SK-N-SH (cell line): ENCODE results near the gene VPS18. TPM values are rescaled to one million over a fixed set of nuclear protein-coding genes. Genes with fewer than 3 reads are reported as not detected.

ENCODE experiments used
- CTCF ChIA-PET: fragments of 300-600, 350-600 bp; formaldehyde crosslinking; extraction: SDS; loops from one replicate; lab custom pipeline; 2021; lab: Yijun Ruan, JAX
- POLR2A ChIA-PET: fragments of 350-600 bp; sonication (Branson Sonifier 250); formaldehyde crosslinking; extraction: SDS; loops from one replicate; lab custom pipeline; 2020; ENCODE audit warnings: antibody characterized with exemption, inconsistent platforms; lab: Yijun Ruan, JAX
- DNase-seq: peaks from one replicate; pipeline ENCODE4 v3.0.0; 2012
- H2AFZ ChIP-seq: fragments of 200-600 bp; sonication (generic); 2 replicates; pipeline ENCODE4 v1.8.1; 2016; ENCODE audit warnings: antibody characterized with exemption, mild to moderate bottlenecking, low read depth
- H3F3A ChIP-seq: fragments of 200-600 bp; sonication (generic); replicated peaks from 2 replicates; pipeline ENCODE3; 2016; ENCODE audit warnings: antibody characterized with exemption, mild to moderate bottlenecking; ENCODE audit not compliant: insufficient read depth
- H3K27ac ChIP-seq, 2 experiments: fragments of 200-500 bp in 1 of 2; fragments of 200-600 bp in 1 of 2; sonication (Bioruptor generic) in 1 of 2; sonication (generic), shearing (Covaris generic) in 1 of 2; 2 replicates each; pipeline versions ENCODE4 v1.5.1 to v1.6.1; 2014 to 2016; ENCODE audit warnings: low read depth in 2 of 2, inconsistent platforms in 1 of 2, low read length in 1 of 2, mild to moderate bottlenecking in 1 of 2, mixed read lengths in 1 of 2
- H3K27me3 ChIP-seq: fragments of 200-600 bp; sonication (generic), shearing (Covaris generic); 2 replicates; pipeline ENCODE4 v1.6.1; 2016; ENCODE audit warnings: mixed run types; ENCODE audit not compliant: insufficient read depth
- H3K36me3 ChIP-seq, 2 experiments: fragments of 200-500 bp in 1 of 2; fragments of 200-600 bp in 1 of 2; sonication (Bioruptor generic) in 1 of 2; sonication (generic) in 1 of 2; replicated peaks in 1 of 2; 2 replicates each; pipeline versions ENCODE3 to v1.5.1; 2014 to 2016; ENCODE audit warnings: low read length in 1 of 2, mild to moderate bottlenecking in 1 of 2; ENCODE audit not compliant: insufficient read depth in 2 of 2, control insufficient read depth in 1 of 2
- H3K4me1 ChIP-seq, 2 experiments: fragments of 200-500 bp in 1 of 2; fragments of 200-600 bp in 1 of 2; sonication (Bioruptor generic) in 1 of 2; sonication (generic), shearing (Covaris generic) in 1 of 2; 2 replicates each; pipeline versions ENCODE4 v1.5.1 to v1.6.1; 2014 to 2016; ENCODE audit warnings: low read depth in 1 of 2, low read length in 1 of 2, mixed run types in 1 of 2; ENCODE audit not compliant: insufficient read depth in 2 of 2, control insufficient read depth in 1 of 2
- H3K4me2 ChIP-seq: fragments of 200-600 bp; sonication (generic), shearing (Covaris generic); 2 replicates; pipeline ENCODE4 v1.6.1; 2017; ENCODE audit warnings: mixed run types
- H3K4me3 ChIP-seq, 2 experiments: fragments of 200-500 bp in 1 of 2; fragments of 200-600 bp in 1 of 2; sonication (Bioruptor generic) in 1 of 2; sonication (generic), shearing (Covaris generic) in 1 of 2; 2 replicates each; pipeline versions ENCODE4 v1.5.1 to v1.8.1; 2014 to 2016; ENCODE audit warnings: low read depth in 2 of 2, inconsistent platforms in 1 of 2, low read length in 1 of 2, mild to moderate bottlenecking in 1 of 2, mixed read lengths in 1 of 2, moderate library complexity in 1 of 2
- H3K79me2 ChIP-seq: fragments of 200-600 bp; sonication (generic); 2 replicates; pipeline ENCODE4 v1.8.1; 2017; ENCODE audit warnings: mild to moderate bottlenecking; ENCODE audit not compliant: insufficient read depth
- H3K9ac ChIP-seq: fragments of 200-600 bp; sonication (generic); 2 replicates; pipeline ENCODE4 v1.6.1; 2017; ENCODE audit warnings: mixed run types
- H3K9me2 ChIP-seq: fragments of 200-600 bp; sonication (generic); 2 replicates; pipeline ENCODE4 v1.6.1; 2017; ENCODE audit warnings: mixed run types
- H3K9me3 ChIP-seq: fragments of 200-600 bp; sonication (generic); 2 replicates; pipeline ENCODE4 v1.6.1; 2017; ENCODE audit warnings: mixed run types, mild to moderate bottlenecking, moderate library complexity
- H4K20me1 ChIP-seq: fragments of 200-600 bp; sonication (generic); 2 replicates; pipeline ENCODE4 v1.6.1; 2017; ENCODE audit warnings: mild to moderate bottlenecking, mixed run types; ENCODE audit not compliant: insufficient read depth
- CHD2 ChIP-seq: fragments of 150-350 bp; IDR thresholded peaks from 2 replicates; pipeline ENCODE4 v1.6.1; 2018; ENCODE audit warnings: low read length; ENCODE audit not compliant: partially characterized antibody
- CTCF ChIP-seq: fragments of 200-600 bp; sonication (generic); IDR thresholded peaks from 2 replicates; pipeline ENCODE4 v1.6.1; 2017; ENCODE audit warnings: antibody characterized with exemption, mild to moderate bottlenecking, moderate library complexity
- ELF1 ChIP-seq: IDR thresholded peaks from 2 replicates; pipeline ENCODE4 v1.4.0; 2012
- EP300 ChIP-seq, 2 experiments: IDR thresholded peaks; 2 replicates each; pipeline versions ENCODE4 v1.4.0 to v1.6.1; 2012; ENCODE audit warnings: borderline replicate concordance in 1 of 2, low read depth in 1 of 2, low read length in 1 of 2
- EZH2phosphoT487 ChIP-seq: fragments of 200-600 bp; sonication (generic); IDR thresholded peaks from 2 replicates; pipeline ENCODE4 v1.6.1; 2017; ENCODE audit warnings: low read depth, mixed run types, mild to moderate bottlenecking, antibody characterized with exemption, moderate library complexity, borderline replicate concordance
- FOSL2 ChIP-seq: IDR thresholded peaks from 2 replicates; pipeline ENCODE4 v1.4.0; 2012; ENCODE audit warnings: low read depth, mild to moderate bottlenecking, moderate library complexity, borderline replicate concordance
- FOXJ3 ChIP-seq: sonication (generic); formaldehyde crosslinking; IDR thresholded peaks from 2 replicates; pipeline ENCODE4 v1.5.1; 2020; ENCODE audit warnings: mild to moderate bottlenecking, missing genetic modification reagents
- FOXM1 ChIP-seq: IDR thresholded peaks from 2 replicates; pipeline ENCODE4 v1.4.0; 2012; ENCODE audit warnings: low read depth, mild to moderate bottlenecking
- GABPA ChIP-seq: IDR thresholded peaks from 2 replicates; pipeline ENCODE4 v1.4.0; 2012; ENCODE audit warnings: low read depth, mild to moderate bottlenecking
- GATA2 ChIP-seq: sonication (generic); formaldehyde crosslinking; IDR thresholded peaks from 2 replicates; pipeline ENCODE4 v1.5.0; 2020; ENCODE audit warnings: mild to moderate bottlenecking, missing genetic modification reagents
- IRF3 ChIP-seq: fragments of 150-350 bp; IDR thresholded peaks from 2 replicates; pipeline ENCODE4 v1.6.1; 2016; ENCODE audit warnings: mild to moderate bottlenecking, low read depth, low read length
- JUND ChIP-seq: IDR thresholded peaks from 2 replicates; pipeline ENCODE4 v1.4.0; 2012
- MAX ChIP-seq: IDR thresholded peaks from 2 replicates; pipeline ENCODE4 v1.4.0; 2012; ENCODE audit warnings: low read depth
- MEF2A ChIP-seq: IDR thresholded peaks from 2 replicates; pipeline ENCODE4 v1.4.0; 2012; ENCODE audit warnings: low read depth, borderline replicate concordance
- MXI1 ChIP-seq: IDR thresholded peaks from 2 replicates; pipeline ENCODE4 v1.6.1; 2012; ENCODE audit warnings: mild to moderate bottlenecking, low read depth, low read length, improper control_type of control experiment
- NFIC ChIP-seq: IDR thresholded peaks from 2 replicates; pipeline ENCODE4 v1.4.0; 2012; ENCODE audit warnings: borderline replicate concordance
- POLR2AphosphoS5 ChIP-seq: IDR thresholded peaks from 2 replicates; pipeline ENCODE4 v1.6.1; 2012; ENCODE audit warnings: low read depth, low read length
- RAD21 ChIP-seq: IDR thresholded peaks from 2 replicates; pipeline ENCODE4 v1.6.1; 2012; ENCODE audit warnings: mild to moderate bottlenecking, low read length
- REST ChIP-seq: IDR thresholded peaks from 2 replicates; pipeline ENCODE4 v1.6.1; 2012; ENCODE audit warnings: mild to moderate bottlenecking, low read depth, low read length, moderate library complexity
- RFX5 ChIP-seq: IDR thresholded peaks from 2 replicates; pipeline ENCODE4 v1.6.1; 2012; ENCODE audit warnings: mild to moderate bottlenecking, improper control_type of control experiment, low read length
- SIN3A ChIP-seq: IDR thresholded peaks from 2 replicates; pipeline ENCODE4 v1.6.1; 2012; ENCODE audit warnings: low read depth, mild to moderate bottlenecking, low read length, moderate library complexity, borderline replicate concordance
- SMC3 ChIP-seq: IDR thresholded peaks from 2 replicates; pipeline ENCODE4 v1.6.1; 2012; ENCODE audit warnings: low read depth, low read length, improper control_type of control experiment
- TCF12 ChIP-seq: IDR thresholded peaks from 2 replicates; pipeline ENCODE4 v1.4.0; 2012
- USF1 ChIP-seq: IDR thresholded peaks from 2 replicates; pipeline ENCODE4 v1.4.0; 2012; ENCODE audit warnings: low read depth, borderline replicate concordance
- USF2 ChIP-seq: fragments of 150-350 bp; IDR thresholded peaks from 2 replicates; pipeline ENCODE4 v1.6.1; 2017; ENCODE audit warnings: antibody characterized with exemption, low read length, low read depth, borderline replicate concordance
- WGBS: methylation state at CpG from one replicate; pipeline ENCODE4 v1.1.6; 2017; ENCODE audit warnings: low lambda C conversion rate; 5-methylcytosine and 5-hydroxymethylcytosine counted together
- polyA plus RNA-seq, 3 experiments: library from polyadenylated mRNA; depleted of rRNA; stranded (reverse); fragments of >200 nt; gene quantifications; 2 replicates each; pipeline ENCODE4 v1.2.3, GENCODE V29; 2012

The VPS18 gene
- polyA plus RNA-seq, 1 of the 3 experiments (the other 2 are of a cell fraction): 14.1 TPM

GRCh38 chr15:40857601-40858341 is 36.5 kb upstream of the VPS18 start:
- H2AFZ ChIP-seq: peak overlapping the region; percentile 52; the same call in 1 of the 2 replicates
- POLR2A ChIA-PET: interaction anchor here (0.6 to 2.4 kb wide), 5 partner anchors 12 to 474 kb away, joined by 3 to 12 read pairs (median 7); partner anchors contain the start of genes RHOV and VPS18
- DNase-seq: peak; percentile 91
- TF ChIP-seq REST (no peak), RAD21 (peak; percentile 82), SIN3A (no peak), CHD2 (no peak), SMC3 (peak; percentile 92), USF2 (no peak), JUND (no peak), FOXM1 (no peak), NFIC (no peak), MEF2A (no peak), POLR2AphosphoS5 (no peak), USF1 (no peak), RFX5 (no peak), MXI1 (peak; percentile 56; the same call in 1 of the 2 replicates), GATA2 (CRISPR knock-in tag) (no peak), FOXJ3 (no peak), GABPA (no peak), CTCF (peak; percentile 92), MAX (no peak), EZH2phosphoT487 (no peak), FOSL2 (no peak), EP300 (IDR thresholded peaks at IDR 0.05; ENCODE audit: borderline replicate concordance in 1 of 2, low read depth in 1 of 2, low read length in 1 of 2) (no peak), ELF1 (no peak), TCF12 (no peak), IRF3 (no peak)

More at GRCh38 chr15:40857601-40858341, 36.5 kb upstream of the VPS18 start:
- H3K4me1 ChIP-seq: peaks cover 0 to 3% of the 10 kb centered on the region in 2 experiments; a peak in 1 of 4 replicates
- H4K20me1 ChIP-seq: no peaks in the 10 kb centered on the region
- H3K4me3 ChIP-seq: no peak overlapping the region; a peak in 1 of 4 replicates
- H3K79me2 ChIP-seq: no peaks in the 10 kb centered on the region
- H3K9me2 ChIP-seq: no peaks in the 10 kb centered on the region
- 31% methylated on average over 10 of the region's 15 CpGs for WGBS
- no peak overlapping the region for H3K4me2 ChIP-seq
- H3K9ac ChIP-seq: no peak overlapping the region
- peaks cover 3% of the 10 kb centered on the region for H3F3A ChIP-seq
- H3K27ac ChIP-seq: no peak overlapping the region
- CTCF ChIA-PET: interaction anchor here (0.5 to 5.1 kb wide), 48 partner anchors 11 to 1716 kb away, joined by 3 to 120 read pairs (median 4); partner anchors contain the start of genes CHAC1, PPP1R14D and SPINT1
- no peaks in the 10 kb centered on the region for H3K36me3 ChIP-seq
- H3K27me3 ChIP-seq: no peaks in the 10 kb centered on the region
- no peaks in the 10 kb centered on the region for H3K9me3 ChIP-seq
